Amniotic epithelial cell (primary cell): Measurements from ENCODE around the gene PJVK.

Experiments
- DNase-seq: peaks from one replicate; pipeline ENCODE4 v3.0.0-alpha.2; 2010; ENCODE audit warnings: low read depth

Gene PJVK

GRCh38 chr2:178480227-178481181, 29.3 kb downstream of the PJVK start, which contains the start of gene PLEKHA3:
Gene PLEKHA3, plus strand, starts transcription at chr2:178480457. Its CDS starts 413 bp downstream, at chr2:178480870.
- peak; percentile 92 for DNase-seq

GRCh38 chr2:178482437-178482836, 31.3 kb downstream of the PJVK start:
- DNase-seq = no peak

GRCh38 chr2:178484245-178485041, 33.3 kb downstream of the PJVK start:
- DNase-seq = no peak

- no peak for DNase-seq
Observed at GRCh38 chr2:178485356-178485755, 34.2 kb downstream of the PJVK start.

GRCh38 chr2:178491612-178492011, 40.4 kb downstream of the PJVK start:
- no peak for DNase-seq

GRCh38 chr2:178496049-178496448, 44.9 kb downstream of the PJVK start:
- no peak for DNase-seq

- DNase-seq = no peak
Observed at GRCh38 chr2:178498137-178498536, 47.0 kb downstream of the PJVK start.

GRCh38 chr2:178499640-178500039, 48.5 kb downstream of the PJVK start:
- no peak for DNase-seq

GRCh38 chr2:178502751-178503150, 51.6 kb downstream of the PJVK start:
- no peak for DNase-seq

GRCh38 chr2:178506101-178506500, 54.9 kb downstream of the PJVK start:
- peak; percentile 19 for DNase-seq

GRCh38 chr2:178506524-178506923, 55.3 kb downstream of the PJVK start:
- DNase-seq = no peak

GRCh38 chr2:178506949-178507348, 55.8 kb downstream of the PJVK start:
- DNase-seq = no peak

GRCh38 chr2:178508646-178509045, 57.5 kb downstream of the PJVK start:
- DNase-seq = no peak

- DNase-seq = no peak
Observed at GRCh38 chr2:178510384-178510783, 59.2 kb downstream of the PJVK start.
